Glutamatergic neuron (in vitro differentiated cells): Measurements from ENCODE around the gene HIVEP2. TPM values are rescaled to one million over a fixed set of nuclear protein-coding genes. Genes with fewer than 3 reads are reported as not detected.
A peak's percentile ranks its signal among the peaks of the same experiment; 100 is the strongest.

ENCODE experiments used
- DNase-seq: peaks from one replicate; pipeline ENCODE4 v3.0.0; 2022
- H3K27ac Mint-ChIP-seq: one replicate; pipeline ENCODE4 v1.8.0; 2020; ENCODE audit warnings: mild to moderate bottlenecking, mixed read lengths, inconsistent platforms; ENCODE audit not compliant: unreplicated experiment
- H3K27me3 Mint-ChIP-seq: one replicate; pipeline ENCODE4 v1.8.0; 2020; ENCODE audit warnings: mild to moderate bottlenecking, moderate library complexity, mixed read lengths, inconsistent platforms; ENCODE audit not compliant: unreplicated experiment
- H3K36me3 Mint-ChIP-seq: one replicate; pipeline ENCODE4 v1.8.0; 2020; ENCODE audit warnings: mild to moderate bottlenecking, mixed read lengths, inconsistent platforms; ENCODE audit not compliant: unreplicated experiment
- H3K4me1 Mint-ChIP-seq: one replicate; pipeline ENCODE4 v1.8.0; 2020; ENCODE audit warnings: mild to moderate bottlenecking, low read depth, mixed read lengths, inconsistent platforms; ENCODE audit not compliant: unreplicated experiment
- H3K4me3 Mint-ChIP-seq: one replicate; pipeline ENCODE4 v1.8.0; 2020; ENCODE audit warnings: mild to moderate bottlenecking, mixed read lengths, inconsistent platforms; ENCODE audit not compliant: unreplicated experiment
- H3K9me3 Mint-ChIP-seq: one replicate; pipeline ENCODE4 v1.8.0; 2020; ENCODE audit warnings: mild to moderate bottlenecking, moderate library complexity, mixed read lengths, inconsistent platforms; ENCODE audit not compliant: unreplicated experiment
- CTCF ChIP-seq: fragments of 200-600 bp; sonication (generic); IDR thresholded peaks from one replicate; pipeline ENCODE4 v1.5.0; 2021; ENCODE audit not compliant: partially characterized antibody, unreplicated experiment
- total RNA-seq: library from RNA; stranded (reverse); fragmentation: NEBNext Ultra II Directional; extraction: Animal tissue kit (Norgen Biotek cat#: 25700); gene quantifications from one replicate; pipeline ENCODE4 v1.2.1, GENCODE V29; 2021; ENCODE audit not compliant: unreplicated experiment

Gene HIVEP2
- total RNA-seq, 1 donor from 2014 or later: 2.6 TPM

- Mint-ChIP-seq H3K36me3 (no peaks in the 10 kb centered on the region), H3K27me3 (no peaks in the 10 kb centered on the region), H3K4me1 (peaks cover 21% of the 10 kb centered on the region), H3K4me3 (no peak overlapping the region), H3K9me3 (no peaks in the 10 kb centered on the region), H3K27ac (peak overlapping the region; percentile 2)
- TF ChIP-seq CTCF: no peak
- no peak for DNase-seq
Observed at GRCh38 chr6:142846459-142846831, 98.5 kb downstream of the HIVEP2 start.

- Mint-ChIP-seq H3K27me3 (no peaks in the 10 kb centered on the region), H3K27ac (peak overlapping the region; percentile 44), H3K4me1 (peaks cover 18% of the 10 kb centered on the region), H3K9me3 (no peaks in the 10 kb centered on the region), H3K4me3 (peak overlapping the region; percentile 31), H3K36me3 (no peaks in the 10 kb centered on the region)
- TF ChIP-seq CTCF: no peak
- peak; percentile 70 for DNase-seq
Observed at GRCh38 chr6:142845624-142846458, 99.1 kb downstream of the HIVEP2 start.

- peaks cover 15% of the 10 kb centered on the region for H3K4me1 Mint-ChIP-seq
- H3K9me3 Mint-ChIP-seq: no peaks in the 10 kb centered on the region
- peak overlapping the region; percentile 31 for H3K4me3 Mint-ChIP-seq
- no peak for TF ChIP-seq CTCF
- DNase-seq: no peak
- H3K36me3 Mint-ChIP-seq: no peaks in the 10 kb centered on the region
- H3K27ac Mint-ChIP-seq: no peak overlapping the region
- H3K27me3 Mint-ChIP-seq: no peaks in the 10 kb centered on the region
Observed at GRCh38 chr6:142845143-142845571, 99.8 kb downstream of the HIVEP2 start.

- peaks cover 20% of the 10 kb centered on the region for H3K4me1 Mint-ChIP-seq
- H3K9me3 Mint-ChIP-seq: no peaks in the 10 kb centered on the region
- H3K4me3 Mint-ChIP-seq: no peak overlapping the region
- no peak for DNase-seq
- H3K27ac Mint-ChIP-seq: no peak overlapping the region
- H3K27me3 Mint-ChIP-seq: no peaks in the 10 kb centered on the region
- no peaks in the 10 kb centered on the region for H3K36me3 Mint-ChIP-seq
- no peak for TF ChIP-seq CTCF
Observed at GRCh38 chr6:142844065-142844755, 100.8 kb downstream of the HIVEP2 start.

- Mint-ChIP-seq H3K4me1 (peaks cover 20% of the 10 kb centered on the region), H3K27ac (no peak overlapping the region)
Observed at GRCh38 chr6:142843361-142843760, 101.6 kb downstream of the HIVEP2 start.

More at GRCh38 chr6:142843361-142843760, 101.6 kb downstream of the HIVEP2 start:
- Mint-ChIP-seq H3K36me3 (no peaks in the 10 kb centered on the region), H3K27me3 (no peaks in the 10 kb centered on the region), H3K9me3 (no peaks in the 10 kb centered on the region), H3K4me3 (no peak overlapping the region)
- DNase-seq: no peak
- TF ChIP-seq CTCF: no peak
